ENCODE results near the gene SLC1A4.
"Not testable (repeated sequence)": the region's sequence is repeated elsewhere in the genome, so short reads cannot be mapped to it uniquely, and the experiment has no call there.

The SLC1A4 gene

GRCh38 chr2:64989126-64989981, at the start of gene SLC1A4:
Gene SLC1A4 (plus strand): TSS chr2:64989399. CDS start chr2:64989644, 245 bp downstream.
- DNase-seq: peak; percentile 88 to 89

- DNase-seq: no peak
These were observed 48.1 kb upstream of the SLC1A4 start for GRCh38 chr2:64941143-64941542.

- no peak for DNase-seq
These were observed 47.4 kb upstream of the SLC1A4 start for GRCh38 chr2:64941801-64942200.

GRCh38 chr2:64942693-64943092, 46.5 kb upstream of the SLC1A4 start:
- no peak for DNase-seq

GRCh38 chr2:64943387-64944150, 45.6 kb upstream of the SLC1A4 start:
- no peak for DNase-seq

GRCh38 chr2:64944484-64944883, 44.7 kb upstream of the SLC1A4 start:
- no peak for DNase-seq

- DNase-seq: peak; percentile 55 to 65
These were observed 43.0 kb upstream of the SLC1A4 start for GRCh38 chr2:64945973-64946768.

GRCh38 chr2:64946769-64947247, 42.4 kb upstream of the SLC1A4 start:
- DNase-seq: no peak

GRCh38 chr2:64947885-64948284, 41.3 kb upstream of the SLC1A4 start:
- no peak for DNase-seq

- DNase-seq: no peak
These were observed 38.7 kb upstream of the SLC1A4 start for GRCh38 chr2:64950226-64951160.

- no peak for DNase-seq
These were observed 37.8 kb upstream of the SLC1A4 start for GRCh38 chr2:64951306-64951953.

GRCh38 chr2:64952096-64952495, 37.1 kb upstream of the SLC1A4 start:
- no peak for DNase-seq

- no peak for DNase-seq
These were observed 36.4 kb upstream of the SLC1A4 start for GRCh38 chr2:64952511-64953482.

- no peak for DNase-seq
These were observed 33.7 kb upstream of the SLC1A4 start for GRCh38 chr2:64955467-64955866.

GRCh38 chr2:64957109-64957903, 31.9 kb upstream of the SLC1A4 start:
- DNase-seq: no peak

- DNase-seq: no peak
These were observed 30.6 kb upstream of the SLC1A4 start for GRCh38 chr2:64958556-64958955.

GRCh38 chr2:64960819-64961218, 28.4 kb upstream of the SLC1A4 start:
- DNase-seq: no peak

GRCh38 chr2:64963138-64963537, 26.1 kb upstream of the SLC1A4 start:
- DNase-seq: not testable (repeated sequence)

- no peak for DNase-seq
These were observed 25.5 kb upstream of the SLC1A4 start for GRCh38 chr2:64963719-64964118.

Measured in stimulated activated CD4-positive, alpha-beta T cell treated with anti-CD3 and anti-CD28 coated beads, Interleukin-2, amount 100 ng/mL, for 24 hours (primary cell).